ENCODE measurements around the gene CYP3A4.
"Not testable (repeated sequence)": the region's sequence is repeated elsewhere in the genome, so short reads cannot be mapped to it uniquely, and the experiment has no call there.

Gene CYP3A4

GRCh38 chr7:99745395-99745794 lies 38.6 kb downstream of the CYP3A4 start:
- not testable (repeated sequence) for H3K27me3 ChIP-seq (ENCODE audit: insufficient read depth, low read length); H3K9me3 ChIP-seq (ENCODE audit: insufficient read depth, low read depth, low read length); H3K4me3 ChIP-seq (ENCODE audit: low read length); H3K27ac ChIP-seq (ENCODE audit: low read length); H3K9ac ChIP-seq (ENCODE audit: low read depth, low read length); H3K36me3 ChIP-seq (ENCODE audit: insufficient read depth, low read depth, low read length); H3K4me1 ChIP-seq (ENCODE audit: insufficient read depth, low read length)

- no peaks in the 10 kb centered on the region for H3K27me3 ChIP-seq (ENCODE audit: insufficient read depth, low read length)
- H3K9me3 ChIP-seq (ENCODE audit: insufficient read depth, low read depth, low read length) = no peaks in the 10 kb centered on the region
- H3K27ac ChIP-seq (ENCODE audit: low read length) = no peak overlapping the region
- no peaks in the 10 kb centered on the region for H3K36me3 ChIP-seq (ENCODE audit: insufficient read depth, low read depth, low read length)
- no peaks in the 10 kb centered on the region; the same call in 1 of the 2 replicates for H3K4me1 ChIP-seq (ENCODE audit: insufficient read depth, low read length)
- H3K4me3 ChIP-seq (ENCODE audit: low read length) = no peak overlapping the region
- no peak overlapping the region for H3K9ac ChIP-seq (ENCODE audit: low read depth, low read length)
Observed at GRCh38 chr7:99742737-99743394, 41.1 kb downstream of the CYP3A4 start.

GRCh38 chr7:99741441-99741795 lies 42.6 kb downstream of the CYP3A4 start:
- Histone ChIP-seq H3K4me1 (ENCODE audit: insufficient read depth, low read length) (peaks cover 3% of the 10 kb centered on the region; the same call in 1 of the 2 replicates), H3K27ac (ENCODE audit: low read length) (no peak overlapping the region), H3K27me3 (ENCODE audit: insufficient read depth, low read length) (no peaks in the 10 kb centered on the region), H3K9me3 (ENCODE audit: insufficient read depth, low read depth, low read length) (no peaks in the 10 kb centered on the region), H3K4me3 (ENCODE audit: low read length) (no peak overlapping the region), H3K36me3 (ENCODE audit: insufficient read depth, low read depth, low read length) (no peaks in the 10 kb centered on the region), H3K9ac (ENCODE audit: low read depth, low read length) (no peak overlapping the region)

- no peaks in the 10 kb centered on the region for H3K27me3 ChIP-seq (ENCODE audit: insufficient read depth, low read length)
- H3K9me3 ChIP-seq (ENCODE audit: insufficient read depth, low read depth, low read length) = no peaks in the 10 kb centered on the region
- H3K36me3 ChIP-seq (ENCODE audit: insufficient read depth, low read depth, low read length) = no peaks in the 10 kb centered on the region
- H3K4me3 ChIP-seq (ENCODE audit: low read length) = no peak overlapping the region
- H3K27ac ChIP-seq (ENCODE audit: low read length) = no peak overlapping the region
- no peak overlapping the region for H3K9ac ChIP-seq (ENCODE audit: low read depth, low read length)
- H3K4me1 ChIP-seq (ENCODE audit: insufficient read depth, low read length) = peaks cover 3% of the 10 kb centered on the region; the same call in 1 of the 2 replicates
Observed at GRCh38 chr7:99740573-99741440, 43.2 kb downstream of the CYP3A4 start.

- Histone ChIP-seq H3K4me1 (ENCODE audit: insufficient read depth, low read length) (peaks cover 3% of the 10 kb centered on the region; the same call in 1 of the 2 replicates), H3K9ac (ENCODE audit: low read depth, low read length) (no peak overlapping the region), H3K36me3 (ENCODE audit: insufficient read depth, low read depth, low read length) (no peaks in the 10 kb centered on the region), H3K27me3 (ENCODE audit: insufficient read depth, low read length) (no peaks in the 10 kb centered on the region), H3K9me3 (ENCODE audit: insufficient read depth, low read depth, low read length) (no peaks in the 10 kb centered on the region), H3K4me3 (ENCODE audit: low read length) (no peak overlapping the region), H3K27ac (ENCODE audit: low read length) (no peak overlapping the region)
Observed at GRCh38 chr7:99739699-99740572, 44.0 kb downstream of the CYP3A4 start.

GRCh38 chr7:99737726-99738125 lies 46.3 kb downstream of the CYP3A4 start:
- no peaks in the 10 kb centered on the region for H3K36me3 ChIP-seq (ENCODE audit: insufficient read depth, low read depth, low read length)
- H3K4me1 ChIP-seq (ENCODE audit: insufficient read depth, low read length) = peaks cover 3% of the 10 kb centered on the region; the same call in 1 of the 2 replicates
- no peak overlapping the region for H3K4me3 ChIP-seq (ENCODE audit: low read length)
- no peak overlapping the region for H3K9ac ChIP-seq (ENCODE audit: low read depth, low read length)
- no peaks in the 10 kb centered on the region for H3K9me3 ChIP-seq (ENCODE audit: insufficient read depth, low read depth, low read length)
- no peak overlapping the region for H3K27ac ChIP-seq (ENCODE audit: low read length)
- H3K27me3 ChIP-seq (ENCODE audit: insufficient read depth, low read length) = no peaks in the 10 kb centered on the region

GRCh38 chr7:99736667-99737066 lies 47.3 kb downstream of the CYP3A4 start:
- not testable (repeated sequence) for H3K27ac ChIP-seq (ENCODE audit: low read length); H3K36me3 ChIP-seq (ENCODE audit: insufficient read depth, low read depth, low read length); H3K4me1 ChIP-seq (ENCODE audit: insufficient read depth, low read length); H3K9ac ChIP-seq (ENCODE audit: low read depth, low read length); H3K27me3 ChIP-seq (ENCODE audit: insufficient read depth, low read length); H3K4me3 ChIP-seq (ENCODE audit: low read length); H3K9me3 ChIP-seq (ENCODE audit: insufficient read depth, low read depth, low read length)

GRCh38 chr7:99734987-99735386 lies 49.0 kb downstream of the CYP3A4 start, which contains the start of gene CYP3A7:
Gene CYP3A7, minus strand, starts transcription at chr7:99735196. Its CDS starts 103 bp downstream, at chr7:99735093.
- H3K9me3 ChIP-seq (ENCODE audit: insufficient read depth, low read depth, low read length) = no peaks in the 10 kb centered on the region
- H3K4me3 ChIP-seq (ENCODE audit: low read length) = no peak within 1 kb of the TSS
- H3K36me3 ChIP-seq (ENCODE audit: insufficient read depth, low read depth, low read length) = no peaks in the 10 kb centered on the region
- H3K27ac ChIP-seq (ENCODE audit: low read length) = no peak within 1 kb of the TSS
- no peaks in the 10 kb centered on the region for H3K27me3 ChIP-seq (ENCODE audit: insufficient read depth, low read length)
- H3K4me1 ChIP-seq (ENCODE audit: insufficient read depth, low read length) = peaks cover 3% of the 10 kb centered on the region; the same call in 1 of the 2 replicates
- no peak within 1 kb of the TSS for H3K9ac ChIP-seq (ENCODE audit: low read depth, low read length)

GRCh38 chr7:99733448-99733847 lies 50.5 kb downstream of the CYP3A4 start:
- no peaks in the 10 kb centered on the region for H3K36me3 ChIP-seq (ENCODE audit: insufficient read depth, low read depth, low read length)
- H3K4me3 ChIP-seq (ENCODE audit: low read length) = no peak overlapping the region
- peaks cover 3% of the 10 kb centered on the region; the same call in 1 of the 2 replicates for H3K4me1 ChIP-seq (ENCODE audit: insufficient read depth, low read length)
- no peaks in the 10 kb centered on the region for H3K27me3 ChIP-seq (ENCODE audit: insufficient read depth, low read length)
- H3K27ac ChIP-seq (ENCODE audit: low read length) = no peak overlapping the region
- no peak overlapping the region for H3K9ac ChIP-seq (ENCODE audit: low read depth, low read length)
- H3K9me3 ChIP-seq (ENCODE audit: insufficient read depth, low read depth, low read length) = no peaks in the 10 kb centered on the region

GRCh38 chr7:99733003-99733402 lies 51.0 kb downstream of the CYP3A4 start:
- Histone ChIP-seq H3K4me1 (ENCODE audit: insufficient read depth, low read length) (peaks cover 3% of the 10 kb centered on the region; the same call in 1 of the 2 replicates), H3K4me3 (ENCODE audit: low read length) (no peak overlapping the region), H3K27ac (ENCODE audit: low read length) (no peak overlapping the region), H3K9me3 (ENCODE audit: insufficient read depth, low read depth, low read length) (no peaks in the 10 kb centered on the region), H3K27me3 (ENCODE audit: insufficient read depth, low read length) (no peaks in the 10 kb centered on the region), H3K36me3 (ENCODE audit: insufficient read depth, low read depth, low read length) (no peaks in the 10 kb centered on the region), H3K9ac (ENCODE audit: low read depth, low read length) (no peak overlapping the region)

GRCh38 chr7:99731638-99732374 lies 52.2 kb downstream of the CYP3A4 start:
- H3K36me3 ChIP-seq (ENCODE audit: insufficient read depth, low read depth, low read length) = no peaks in the 10 kb centered on the region
- H3K27ac ChIP-seq (ENCODE audit: low read length) = no peak overlapping the region
- H3K9me3 ChIP-seq (ENCODE audit: insufficient read depth, low read depth, low read length) = no peaks in the 10 kb centered on the region
- H3K27me3 ChIP-seq (ENCODE audit: insufficient read depth, low read length) = no peaks in the 10 kb centered on the region
- H3K4me1 ChIP-seq (ENCODE audit: insufficient read depth, low read length) = no peaks in the 10 kb centered on the region
- H3K9ac ChIP-seq (ENCODE audit: low read depth, low read length) = no peak overlapping the region
- H3K4me3 ChIP-seq (ENCODE audit: low read length) = no peak overlapping the region
